ENCODE measurements around the gene CTNNBIP1. TPM values are rescaled to one million over a fixed set of nuclear protein-coding genes. Genes with fewer than 3 reads are reported as not detected.

The CTNNBIP1 gene
- total and polyA plus RNA-seq, 9 of the 15 experiments (the other 6 are each of a cell fraction or from before 2014, with no cell fraction given): 0.65 to 29.2 (median 14.7) TPM

- no peak for TF ChIP-seq ATF3 (IDR thresholded peaks at IDR 0.05)
- no peak for TF ChIP-seq ATF3 (CRISPR knock-in tag; conservative IDR thresholded peaks at IDR 0.05)
- TF ChIP-seq SLC30A9 (CRISPR knock-in tag; IDR thresholded peaks at IDR 0.05): no peak
- no peak for TF ChIP-seq NONO (IDR thresholded peaks at IDR 0.05; ENCODE audit: low read depth in 2 of 2, low read length in 1 of 2)
- no peak for TF ChIP-seq PRMT5 (CRISPR knock-in tag; IDR thresholded peaks at IDR 0.05)
- no peak for TF ChIP-seq CHD7 (IDR thresholded peaks at IDR 0.05; ENCODE audit: low read depth, low read length)
- TF ChIP-seq ARID4B (CRISPR knock-in tag; IDR thresholded peaks at IDR 0.05): no peak
- no peak for TF ChIP-seq MXD1 (CRISPR knock-in tag; IDR thresholded peaks at IDR 0.05; ENCODE audit: borderline replicate concordance, poor library complexity, severe bottlenecking)
Measured at GRCh38 chr1:9867408-9868243, 42.4 kb downstream of the CTNNBIP1 start (continued).
